Vagina (tissue), 2 donors: ENCODE data around the gene PPP4C.
"Not testable (repeated sequence)": the region's sequence is repeated elsewhere in the genome, so short reads cannot be mapped to it uniquely, and the experiment has no call there.

Experiments used
- POLR2A ChIP-seq, 2 donors: fragments of 450-650 bp; IDR thresholded peaks; one replicate each; pipeline ENCODE4 v1.6.1; 2017; ENCODE audit warnings: antibody characterized with exemption in 2 of 2, mild to moderate bottlenecking in 2 of 2, moderate library complexity in 2 of 2
- POLR2AphosphoS5 ChIP-seq, 2 donors: sonication (generic); formaldehyde crosslinking; IDR thresholded peaks; one replicate each; pipeline ENCODE4 v1.9.0; 2017; ENCODE audit warnings: antibody characterized with exemption in 2 of 2, mild to moderate bottlenecking in 2 of 2, low read depth in 1 of 2; ENCODE audit not compliant: insufficient read depth in 1 of 2
- TF ChIP-seq, protein P1 (sequence below), 3 experiments: fragments of 450-650 bp in 2 of 3; fragments of 200-600 bp in 1 of 3; sonication (generic) in 1 of 3; IDR thresholded peaks; one replicate each; pipeline ENCODE4 v1.5.1; 2017 to 2019; ENCODE audit warnings: antibody characterized with exemption in 3 of 3, mild to moderate bottlenecking in 2 of 3, moderate library complexity in 2 of 3

DNA sequence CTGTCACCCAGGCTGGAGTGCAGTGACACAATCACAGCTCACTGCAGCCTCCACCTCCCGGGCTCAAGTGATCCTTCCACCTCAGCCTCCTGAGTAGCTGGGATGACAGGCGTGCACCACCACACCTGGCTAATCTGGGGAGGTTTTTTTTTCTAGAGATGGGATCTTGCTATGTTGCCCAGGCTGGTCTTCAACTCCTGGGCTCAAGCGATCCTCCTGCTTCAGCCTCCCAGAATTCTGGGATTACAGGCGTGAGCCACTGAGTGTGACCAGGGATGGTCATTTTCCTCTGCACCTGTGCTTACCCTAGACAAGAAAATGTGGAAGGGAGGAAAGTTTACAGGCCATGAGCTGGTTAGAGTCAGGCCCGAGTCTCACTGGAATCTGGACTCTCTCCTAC is 35.1 kb upstream of the PPP4C start:
- TF ChIP-seq, protein P1, sequence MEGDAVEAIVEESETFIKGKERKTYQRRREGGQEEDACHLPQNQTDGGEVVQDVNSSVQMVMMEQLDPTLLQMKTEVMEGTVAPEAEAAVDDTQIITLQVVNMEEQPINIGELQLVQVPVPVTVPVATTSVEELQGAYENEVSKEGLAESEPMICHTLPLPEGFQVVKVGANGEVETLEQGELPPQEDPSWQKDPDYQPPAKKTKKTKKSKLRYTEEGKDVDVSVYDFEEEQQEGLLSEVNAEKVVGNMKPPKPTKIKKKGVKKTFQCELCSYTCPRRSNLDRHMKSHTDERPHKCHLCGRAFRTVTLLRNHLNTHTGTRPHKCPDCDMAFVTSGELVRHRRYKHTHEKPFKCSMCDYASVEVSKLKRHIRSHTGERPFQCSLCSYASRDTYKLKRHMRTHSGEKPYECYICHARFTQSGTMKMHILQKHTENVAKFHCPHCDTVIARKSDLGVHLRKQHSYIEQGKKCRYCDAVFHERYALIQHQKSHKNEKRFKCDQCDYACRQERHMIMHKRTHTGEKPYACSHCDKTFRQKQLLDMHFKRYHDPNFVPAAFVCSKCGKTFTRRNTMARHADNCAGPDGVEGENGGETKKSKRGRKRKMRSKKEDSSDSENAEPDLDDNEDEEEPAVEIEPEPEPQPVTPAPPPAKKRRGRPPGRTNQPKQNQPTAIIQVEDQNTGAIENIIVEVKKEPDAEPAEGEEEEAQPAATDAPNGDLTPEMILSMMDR (IDR thresholded peaks at IDR 0.05): not testable (repeated sequence)
- not testable (repeated sequence) for TF ChIP-seq POLR2AphosphoS5 (IDR thresholded peaks at IDR 0.05; ENCODE audit: insufficient read depth in 1 of 2, low read depth in 1 of 2); POLR2A (IDR thresholded peaks at IDR 0.05)
